Measurements from ENCODE around the gene HMCN1.
"Not testable (repeated sequence)": the region's sequence is repeated elsewhere in the genome, so short reads cannot be mapped to it uniquely, and the experiment has no call there.

HMCN1 gene

GRCh38 chr1:185860311-185860710 is 126.1 kb downstream of the HMCN1 start:
- no peak for DNase-seq

DNA sequence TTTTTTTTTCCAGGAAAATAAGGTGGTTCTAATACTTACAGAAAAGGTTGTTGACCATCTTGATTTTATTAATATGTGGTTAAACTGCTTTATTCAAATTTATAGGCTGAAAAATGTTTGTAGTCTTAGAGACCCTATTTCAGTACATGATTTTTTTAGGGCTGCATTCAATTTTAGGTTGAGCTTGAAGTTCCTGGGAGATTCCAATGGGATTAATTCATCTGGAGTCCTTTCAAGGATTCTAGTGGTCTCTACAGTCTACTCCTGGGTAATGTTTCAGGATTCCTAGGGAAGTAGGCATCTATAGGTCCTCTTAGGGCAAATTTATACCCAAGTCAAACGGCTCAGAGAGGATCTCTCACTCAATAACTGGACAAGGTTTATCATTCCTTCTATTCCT is 126.7 kb downstream of the HMCN1 start:
- no peak for DNase-seq

DNA sequence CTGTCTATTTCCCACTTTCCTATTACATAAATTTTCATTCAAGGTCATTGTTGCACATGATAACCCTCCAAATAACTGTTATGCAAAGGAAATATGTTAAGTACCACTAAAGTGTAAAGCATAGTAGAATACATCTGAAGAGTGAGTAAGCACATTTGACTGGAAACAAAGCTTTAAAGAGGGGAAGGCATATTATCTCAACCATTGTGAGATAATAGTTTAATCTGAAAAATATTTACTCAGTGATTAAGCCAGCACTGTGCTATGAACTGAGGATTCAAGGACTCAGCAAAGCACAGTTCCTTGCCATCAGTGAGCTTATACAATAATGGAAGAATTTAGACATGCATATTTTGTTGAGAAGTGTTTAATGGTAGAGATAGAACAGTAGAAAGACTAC is 127.4 kb downstream of the HMCN1 start:
- DNase-seq, result no peak

DNA sequence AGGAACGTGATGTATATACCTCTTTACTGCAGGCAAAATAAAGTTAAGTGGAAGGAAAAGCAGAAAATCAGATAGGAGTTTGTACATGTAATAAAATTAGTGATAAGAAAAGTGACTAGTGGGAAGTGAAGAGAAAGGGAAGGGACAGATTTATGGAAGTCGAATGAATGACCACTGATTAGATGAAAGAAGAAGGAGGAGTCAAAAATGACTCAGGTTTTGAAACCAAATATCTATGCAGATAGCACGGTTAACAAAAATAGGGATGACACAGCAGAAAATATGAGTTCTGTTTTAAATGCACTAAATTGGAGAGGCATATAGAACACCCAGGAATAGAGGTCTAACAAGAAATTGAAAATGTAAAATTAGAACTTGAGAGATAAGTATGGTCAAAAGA is 128.0 kb downstream of the HMCN1 start:
- no peak for DNase-seq

DNA sequence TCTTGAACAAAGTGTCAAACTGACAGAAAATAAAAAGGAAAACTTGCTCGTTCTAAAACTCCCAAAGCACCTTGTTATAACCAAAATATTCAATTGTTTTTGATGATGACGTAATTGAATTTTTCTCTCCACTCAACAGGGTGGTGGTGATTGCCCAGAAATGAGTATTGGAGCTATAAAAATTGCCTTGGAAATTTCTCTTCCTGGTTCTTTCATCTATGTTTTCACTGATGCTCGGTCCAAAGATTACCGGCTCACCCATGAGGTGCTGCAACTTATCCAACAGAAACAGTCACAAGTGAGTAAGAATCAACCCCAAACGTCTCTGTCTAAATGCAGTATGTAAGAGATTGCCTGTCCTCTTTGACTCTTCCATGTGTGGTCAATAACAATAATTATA is 130.1 kb downstream of the HMCN1 start:
- DNase-seq, result no peak

DNA sequence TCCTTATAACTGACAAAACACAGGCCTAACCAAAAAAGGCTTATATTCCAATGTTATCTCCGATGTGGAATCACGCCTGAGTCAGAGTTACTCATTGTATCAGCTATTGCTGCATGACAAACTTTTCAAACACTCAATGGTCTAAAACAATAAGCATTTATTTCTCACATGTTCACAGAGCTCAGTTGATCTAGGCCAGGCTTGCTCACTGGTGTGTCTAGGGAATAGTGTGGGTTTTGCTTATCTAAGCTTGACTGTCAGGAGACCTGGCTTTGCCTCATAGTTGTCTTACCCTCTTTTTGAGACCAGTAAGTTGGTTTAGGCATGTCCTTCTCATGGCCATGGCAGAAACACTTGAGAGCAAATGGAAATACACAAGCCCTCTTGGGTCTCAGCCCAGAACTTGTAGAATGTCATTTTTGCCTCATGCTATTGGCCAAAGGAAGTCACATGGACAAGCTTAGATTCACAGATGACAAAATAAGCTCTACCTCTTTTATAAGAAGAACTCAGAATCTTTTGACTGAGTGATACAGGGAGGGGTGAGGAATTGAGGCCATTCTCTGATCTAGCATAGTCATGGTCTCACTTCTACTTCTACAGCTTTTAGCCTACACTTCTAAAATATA is 130.8 kb downstream of the HMCN1 start:
- DNase-seq, result no peak

DNA sequence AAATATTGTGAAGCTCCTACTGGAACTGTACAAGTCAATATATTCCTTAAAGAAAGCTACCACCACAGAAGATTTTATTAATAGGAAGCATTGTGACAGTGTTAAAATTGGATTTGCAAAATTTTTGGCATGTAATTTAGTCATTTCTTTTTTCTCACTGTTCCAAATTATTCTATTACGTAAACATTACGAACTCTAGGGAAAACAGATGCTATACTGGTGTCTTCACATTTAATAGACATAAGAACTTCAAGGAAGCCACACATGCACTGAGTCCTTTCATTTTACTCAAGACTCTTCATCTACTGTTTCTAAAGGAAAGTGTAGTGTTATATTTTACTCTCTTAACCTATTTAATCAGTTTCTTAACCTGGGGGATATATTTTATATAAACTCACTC is 135.4 kb downstream of the HMCN1 start:
- no peak for DNase-seq

GRCh38 chr1:185871627-185872150 is 137.5 kb downstream of the HMCN1 start:
- DNase-seq, result no peak

DNA sequence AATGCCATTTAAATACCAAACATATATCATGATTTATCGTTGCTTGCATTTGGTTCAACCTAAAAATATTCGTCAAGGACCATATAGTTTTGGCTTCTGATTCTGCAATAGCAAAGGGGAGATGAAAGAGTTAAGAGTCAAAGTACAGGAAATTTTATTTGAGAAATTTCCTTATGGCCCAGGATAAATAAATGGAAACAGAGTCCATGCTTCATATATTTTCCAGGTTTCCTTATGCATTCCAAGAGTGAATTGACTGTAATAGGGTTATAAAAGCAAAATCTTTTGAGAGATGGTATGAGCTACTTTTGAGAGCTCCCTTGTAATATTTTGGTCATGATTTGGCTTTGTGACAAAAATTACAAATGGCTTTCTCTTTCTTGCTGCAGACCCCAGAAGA is 140.1 kb downstream of the HMCN1 start:
- DNase-seq, result no peak

- DNase-seq, result no peak
Measured at GRCh38 chr1:185880330-185880729, 146.1 kb downstream of the HMCN1 start.

DNA sequence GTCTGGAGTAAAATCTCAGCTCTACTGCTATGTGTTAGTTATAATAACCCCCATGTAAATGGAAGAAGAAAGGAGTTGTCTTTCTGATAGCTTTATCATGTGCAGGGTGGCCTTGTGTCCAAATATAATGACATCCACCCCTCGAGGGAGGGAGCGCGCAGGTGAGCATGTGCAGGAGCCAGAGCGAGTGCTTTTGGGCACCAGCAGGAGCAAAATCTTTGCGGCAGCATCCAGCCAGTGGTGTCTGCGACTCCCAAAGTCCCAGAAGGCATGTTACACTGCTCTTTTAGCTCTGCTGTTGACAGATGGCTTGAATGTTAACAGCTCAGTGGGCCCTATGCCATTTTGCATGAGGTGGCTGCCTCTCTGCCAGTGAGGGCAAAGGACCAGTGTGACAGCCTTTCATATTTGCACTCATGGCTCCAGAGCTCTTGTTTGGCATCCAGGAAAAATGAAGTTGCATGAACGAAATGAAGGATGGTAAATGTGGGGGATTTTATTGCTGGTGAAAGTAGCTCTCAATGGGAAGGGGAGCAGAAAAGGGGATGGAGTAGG is 146.7 kb downstream of the HMCN1 start:
- DNase-seq, result no peak

- no peak for DNase-seq
Measured at GRCh38 chr1:185886046-185886445, 151.9 kb downstream of the HMCN1 start.

- no peak for DNase-seq
Measured at GRCh38 chr1:185886671-185887070, 152.5 kb downstream of the HMCN1 start.

- DNase-seq, result not testable (repeated sequence)
Measured at GRCh38 chr1:185892831-185893403, 158.7 kb downstream of the HMCN1 start.

DNA sequence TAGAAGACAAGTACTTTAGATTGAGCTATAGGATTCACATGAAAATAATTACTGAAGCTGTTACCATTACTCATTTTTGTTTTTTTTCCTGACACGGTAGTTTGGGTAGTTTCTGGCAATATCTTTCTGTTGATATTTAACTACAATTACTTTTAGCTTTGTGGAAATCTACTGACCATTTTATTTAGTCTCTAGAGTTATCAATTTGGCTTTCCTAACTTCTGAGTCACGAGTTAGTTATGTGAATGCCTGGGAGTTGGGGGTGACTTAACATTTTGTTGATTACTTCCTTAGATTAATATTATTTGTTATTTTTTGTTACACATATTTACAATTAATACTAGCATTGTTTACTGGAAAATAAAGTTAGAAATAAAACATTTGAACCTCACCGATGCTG is 160.6 kb downstream of the HMCN1 start:
- DNase-seq, result no peak

- DNase-seq, result no peak
Measured at GRCh38 chr1:185895208-185895900, 161.2 kb downstream of the HMCN1 start.

- DNase-seq, result no peak
Measured at GRCh38 chr1:185896863-185897262, 162.7 kb downstream of the HMCN1 start.

- no peak for DNase-seq
Measured at GRCh38 chr1:185906186-185906585, 172.0 kb downstream of the HMCN1 start.

DNA sequence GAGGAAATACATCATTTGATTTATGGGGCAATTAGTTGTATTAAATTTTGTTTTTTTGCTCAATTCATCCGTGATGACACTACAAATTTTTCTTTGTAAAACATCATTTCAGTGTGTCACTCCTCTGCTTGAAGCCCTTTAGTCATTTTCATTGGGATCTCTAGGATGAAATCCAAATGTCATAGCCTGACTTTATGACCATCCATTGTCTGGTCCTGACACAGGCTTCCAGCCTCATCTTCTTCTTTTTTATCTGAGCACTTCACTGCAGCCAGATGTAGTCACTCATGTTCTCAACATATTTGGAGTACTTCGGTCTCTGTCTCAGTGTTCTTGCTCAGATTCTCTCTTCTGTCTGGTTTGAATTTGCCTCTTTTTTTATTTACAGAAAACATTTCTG is 173.1 kb downstream of the HMCN1 start:
- DNase-seq, result no peak

DNA sequence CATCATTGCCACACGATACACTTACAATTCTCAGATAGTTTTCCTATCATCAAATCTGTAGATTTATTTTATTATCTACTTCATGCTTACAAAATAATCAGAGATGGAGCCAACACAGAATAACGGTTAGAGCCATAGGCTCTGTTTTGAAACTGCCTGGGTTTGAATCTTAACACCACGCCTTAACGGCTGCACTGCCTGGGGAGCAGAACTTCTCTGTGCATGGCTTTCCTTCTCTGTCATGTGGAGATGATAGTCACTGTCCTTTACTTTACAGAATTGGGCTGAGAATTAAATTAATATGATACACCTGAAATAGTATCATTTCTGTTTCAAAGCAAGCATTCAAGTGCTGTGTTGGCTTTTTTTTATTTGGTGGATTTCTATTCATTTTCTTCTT is 177.8 kb downstream of the HMCN1 start:
- no peak for DNase-seq

GRCh38 chr1:185912504-185912903 is 178.3 kb downstream of the HMCN1 start:
- DNase-seq, result no peak

DNA sequence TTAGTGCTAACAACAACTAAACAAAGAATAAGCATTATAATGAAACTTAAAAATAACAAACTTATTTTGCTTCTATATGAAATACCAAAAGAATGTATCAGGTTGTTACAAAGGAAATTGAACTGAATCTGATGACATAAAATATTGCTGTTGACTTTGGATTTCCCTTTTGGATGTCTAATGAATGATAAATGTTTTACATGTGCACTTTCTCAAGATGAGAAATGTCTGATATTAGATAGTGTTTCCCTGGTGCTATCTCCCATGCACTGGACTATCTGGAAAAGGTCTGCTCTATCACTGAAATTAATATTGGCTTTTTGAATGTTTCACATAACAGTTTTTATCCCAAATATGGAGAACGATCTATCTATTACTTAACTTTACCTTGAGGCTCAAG is 179.9 kb downstream of the HMCN1 start:
- no peak for DNase-seq

DNA sequence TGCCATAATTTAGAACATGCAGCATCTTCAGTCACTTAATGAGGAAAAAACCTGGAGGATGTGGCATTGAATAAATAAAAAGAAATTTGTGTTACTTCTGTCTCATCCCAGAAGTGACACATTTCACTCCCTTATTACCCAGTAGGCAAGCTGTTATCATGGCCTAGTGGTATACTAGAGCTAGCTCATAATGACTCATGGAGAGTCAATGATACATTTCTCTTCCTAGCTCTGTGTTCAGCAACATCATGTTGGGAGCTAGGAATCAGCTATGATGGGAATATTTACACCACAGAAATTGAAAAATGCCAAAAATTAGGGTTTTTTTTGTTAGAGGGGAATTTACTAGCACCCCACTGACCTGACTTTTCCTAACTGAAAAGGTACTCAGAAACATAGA is 182.7 kb downstream of the HMCN1 start:
- no peak for DNase-seq

GRCh38 chr1:185917646-185918045 is 183.5 kb downstream of the HMCN1 start:
- peak; percentile 67 for DNase-seq

Data from right hindlimb (tissue), 1 donor.